Fibroblast of the aortic adventitia (primary cell): ENCODE data around the gene ITPRID1. TPM values are rescaled to one million over a fixed set of nuclear protein-coding genes. Genes with fewer than 3 reads are reported as not detected.

ENCODE experiments used
- DNase-seq: peaks from one replicate; pipeline ENCODE4 v3.0.0-alpha.2; 2010; ENCODE audit warnings: low read depth
- H3K4me3 ChIP-seq: 2 replicates; pipeline ENCODE4 v1.5.1; 2011; ENCODE audit warnings: low read depth, mild to moderate bottlenecking, control low read depth, low read length, moderate library complexity
- CTCF ChIP-seq: IDR thresholded peaks from 2 replicates; pipeline ENCODE4 v1.5.1; 2011; ENCODE audit warnings: mild to moderate bottlenecking, low read length, control low read depth, inconsistent platforms; ENCODE audit not compliant: insufficient read depth
- total RNA-seq: library from RNA; depleted of rRNA; stranded (reverse); fragments of >200 nt; gene quantifications from 2 replicates; pipeline ENCODE4 v1.2.3, GENCODE V29; 2012; ENCODE audit warnings: low replicate concordance

Gene ITPRID1
- total RNA-seq, 1 donor = not detected

GRCh38 chr7:31642681-31643115 lies 128.8 kb downstream of the ITPRID1 start:
- TF ChIP-seq CTCF = no peak
- no peak overlapping the region for H3K4me3 ChIP-seq
- DNase-seq = no peak

- H3K4me3 ChIP-seq = no peak overlapping the region
- no peak for DNase-seq
- TF ChIP-seq CTCF = no peak
Observed at GRCh38 chr7:31646942-31647341, 133.1 kb downstream of the ITPRID1 start.

- DNase-seq = no peak
- no peak for TF ChIP-seq CTCF
- no peak overlapping the region for H3K4me3 ChIP-seq
Observed at GRCh38 chr7:31647511-31647910, 133.6 kb downstream of the ITPRID1 start.

- no peak for DNase-seq
- TF ChIP-seq CTCF = peak; percentile 5
Observed at GRCh38 chr7:31648288-31648687, 134.4 kb downstream of the ITPRID1 start.

GRCh38 chr7:31648880-31649279 lies 135.0 kb downstream of the ITPRID1 start:
- no peak for TF ChIP-seq CTCF
- H3K4me3 ChIP-seq = no peak overlapping the region
- no peak for DNase-seq

More at GRCh38 chr7:31648288-31648687, 134.4 kb downstream of the ITPRID1 start:
- no peak overlapping the region for H3K4me3 ChIP-seq

- DNase-seq = no peak
- no peak overlapping the region for H3K4me3 ChIP-seq
- TF ChIP-seq CTCF = no peak
Observed at GRCh38 chr7:31651234-31652062, 137.6 kb downstream of the ITPRID1 start.

GRCh38 chr7:31652063-31652326 lies 138.1 kb downstream of the ITPRID1 start:
- TF ChIP-seq CTCF = no peak
- H3K4me3 ChIP-seq = no peak overlapping the region
- DNase-seq = no peak
